ENCODE data around the gene IFNLR1. TPM values are rescaled to one million over a fixed set of nuclear protein-coding genes. Genes with fewer than 3 reads are reported as not detected.
A peak's percentile ranks its signal among the peaks of the same experiment; 100 is the strongest.

IFNLR1 gene
- 2.5 TPM for polyA plus RNA-seq (2013, experiment 1 of 2)
- 2.9 TPM for polyA plus RNA-seq (2013, experiment 2 of 2)

GRCh38 chr1:24186993-24187790, at the start of gene IFNLR1:
Gene IFNLR1 (minus strand): TSS chr1:24187289. CDS start chr1:24187248, 41 bp downstream.
- no peaks in the 10 kb centered on the region for H3K4me1 ChIP-seq (ENCODE audit: insufficient read depth, low read length)
- peaks cover 18% of the 10 kb centered on the region; the same call in 1 of the 2 replicates for H3K27me3 ChIP-seq (ENCODE audit: insufficient read depth, low read length)
- no peaks in the 10 kb centered on the region for H3K9me3 ChIP-seq (ENCODE audit: insufficient read depth, low read depth, low read length)
- H3K9ac ChIP-seq (ENCODE audit: low read depth, low read length): peak within 1 kb of the TSS; percentile 79
- under 1% methylated on average over 66 of the region's 74 CpGs for WGBS
- H3K27ac ChIP-seq (ENCODE audit: low read depth, low read length): peak within 1 kb of the TSS; percentile 54
- H3K36me3 ChIP-seq (ENCODE audit: insufficient read depth, low read length): no peaks in the 10 kb centered on the region
- H3K4me3 ChIP-seq (ENCODE audit: low read length): peak within 1 kb of the TSS; percentile 69

DNA sequence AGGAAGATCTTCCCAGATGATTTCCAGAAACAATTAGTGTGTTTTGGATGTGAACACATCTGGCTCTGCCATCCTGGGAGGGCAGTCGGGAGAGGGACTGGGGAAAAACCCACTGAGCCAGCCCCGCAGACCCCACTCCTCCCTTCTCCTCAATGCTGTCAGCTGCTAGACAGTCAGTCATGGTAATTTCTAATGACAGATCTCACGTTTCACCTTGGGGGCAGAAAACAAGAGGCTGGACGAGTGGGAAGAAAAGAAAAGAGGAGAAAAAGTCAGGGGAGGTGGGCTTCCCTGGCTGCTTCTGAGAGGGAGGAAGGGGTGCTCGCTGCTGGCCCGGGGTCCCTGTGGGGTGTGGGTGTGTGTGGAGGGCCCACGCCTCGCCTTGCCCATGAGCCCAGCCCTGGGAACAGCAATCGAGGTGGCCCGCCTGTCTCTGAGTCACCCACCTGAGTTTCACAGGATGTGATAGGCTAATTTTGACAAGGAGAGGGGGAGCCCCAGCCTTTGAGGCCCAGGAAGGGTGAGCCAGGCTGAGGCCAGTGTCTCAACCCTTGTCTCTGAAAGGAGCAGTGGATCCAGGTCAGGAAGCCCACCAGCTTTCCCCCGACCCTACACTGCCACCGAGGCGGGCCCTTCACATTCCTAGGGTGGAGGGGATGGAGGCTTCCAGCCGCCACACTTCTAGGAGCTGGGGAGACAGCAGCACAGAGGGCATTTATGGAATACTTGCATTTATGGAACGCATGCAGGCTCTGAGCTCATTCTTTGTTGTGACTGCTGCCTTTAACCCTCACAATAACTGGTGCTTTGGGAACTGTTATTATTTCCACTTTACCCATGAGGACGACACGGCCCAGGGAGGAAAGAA, 49.1 kb upstream of the IFNLR1 start:
- H3K27ac ChIP-seq (ENCODE audit: low read depth, low read length): no peak overlapping the region
- no peak overlapping the region for H3K4me3 ChIP-seq (ENCODE audit: low read length)
- WGBS: 60% methylated on average over 17 of the region's 17 CpGs
- no peaks in the 10 kb centered on the region for H3K27me3 ChIP-seq (ENCODE audit: insufficient read depth, low read length)
- H3K36me3 ChIP-seq (ENCODE audit: insufficient read depth, low read length): no peaks in the 10 kb centered on the region
- H3K9me3 ChIP-seq (ENCODE audit: insufficient read depth, low read depth, low read length): 0 out of 2 replicates have a peak, but pooled peaks cover 4% of the 10 kb centered on the region
- no peak overlapping the region for H3K9ac ChIP-seq (ENCODE audit: low read depth, low read length)
- peaks cover 13% of the 10 kb centered on the region; the same call in 1 of the 2 replicates for H3K4me1 ChIP-seq (ENCODE audit: insufficient read depth, low read length)

DNA sequence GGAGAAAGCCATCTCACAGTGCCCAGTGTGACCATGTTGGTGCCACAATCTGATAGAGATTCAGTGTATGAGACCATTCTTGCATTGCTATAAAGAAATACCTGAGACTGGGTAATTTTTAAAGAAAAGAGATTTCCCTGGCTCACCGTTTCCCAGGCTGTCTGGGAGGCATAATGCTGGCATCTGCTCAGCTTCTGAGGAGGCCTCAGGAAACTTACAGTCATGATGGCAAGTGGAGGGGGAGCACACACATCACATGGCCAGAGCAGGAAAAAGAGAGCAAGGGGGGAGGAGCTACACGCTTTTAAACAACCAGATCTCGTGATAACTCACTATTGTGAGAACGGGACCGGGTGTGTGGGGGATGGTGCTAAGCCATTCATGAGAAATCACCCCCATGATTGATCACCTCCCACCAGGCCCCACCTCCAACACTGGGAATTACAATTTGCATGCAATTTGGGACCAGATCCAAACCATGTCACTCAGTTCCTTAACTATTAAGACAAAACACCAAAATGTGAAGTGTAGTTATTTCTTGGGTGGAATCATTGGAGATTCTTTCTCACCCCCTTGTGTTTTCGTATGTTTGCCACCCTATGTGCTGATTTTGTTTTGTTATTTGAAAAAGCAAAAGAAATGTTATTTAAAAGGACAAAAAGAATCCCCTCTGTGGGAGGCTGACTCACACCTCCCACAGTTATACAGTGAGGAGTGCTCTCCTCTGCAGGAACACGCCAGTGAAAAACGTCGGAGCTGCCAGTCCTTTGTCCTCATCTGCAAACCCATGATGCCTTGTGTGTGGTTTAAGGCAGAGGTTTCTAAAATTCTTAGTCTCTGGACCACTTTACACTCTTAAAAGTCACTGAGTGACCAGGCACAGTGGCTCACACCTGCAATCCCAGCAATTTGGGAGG, 46.9 kb upstream of the IFNLR1 start:
- peaks cover 13% of the 10 kb centered on the region; the same call in 1 of the 2 replicates for H3K4me1 ChIP-seq (ENCODE audit: insufficient read depth, low read length)
- no peaks in the 10 kb centered on the region for H3K27me3 ChIP-seq (ENCODE audit: insufficient read depth, low read length)
- H3K27ac ChIP-seq (ENCODE audit: low read depth, low read length): no peak overlapping the region; the same call in 1 of the 2 replicates
- no peak overlapping the region for H3K9ac ChIP-seq (ENCODE audit: low read depth, low read length)
- WGBS: 75% methylated on average over 9 of the region's 9 CpGs
- 0 out of 2 replicates have a peak, but pooled peaks cover 4% of the 10 kb centered on the region for H3K9me3 ChIP-seq (ENCODE audit: insufficient read depth, low read depth, low read length)
- H3K4me3 ChIP-seq (ENCODE audit: low read length): no peak overlapping the region
- no peaks in the 10 kb centered on the region for H3K36me3 ChIP-seq (ENCODE audit: insufficient read depth, low read length)

DNA sequence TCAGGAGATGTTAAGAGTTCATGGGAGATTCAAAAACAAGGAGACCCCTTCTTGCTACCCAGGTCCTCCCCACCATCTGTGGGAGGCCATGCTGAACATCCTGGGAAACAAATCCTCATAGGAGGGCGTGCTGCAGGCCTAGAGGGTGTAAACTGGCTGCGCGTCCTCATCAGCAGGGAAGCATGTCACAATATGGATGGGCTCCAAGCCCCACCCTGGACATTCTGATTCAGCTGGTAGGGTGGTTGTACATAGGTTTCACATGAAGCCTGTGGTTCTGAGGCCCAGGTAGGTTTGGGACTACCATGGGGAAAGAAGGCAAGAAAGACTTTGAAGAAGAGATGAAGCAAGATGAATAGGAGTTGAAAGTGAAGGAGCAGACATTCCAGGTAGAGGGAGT, 44.6 kb upstream of the IFNLR1 start:
- Histone ChIP-seq H3K9ac (ENCODE audit: low read depth, low read length) (no peak overlapping the region), H3K27ac (ENCODE audit: low read depth, low read length) (no peak overlapping the region), H3K36me3 (ENCODE audit: insufficient read depth, low read length) (no peaks in the 10 kb centered on the region), H3K27me3 (ENCODE audit: insufficient read depth, low read length) (no peaks in the 10 kb centered on the region), H3K4me3 (ENCODE audit: low read length) (no peak overlapping the region), H3K9me3 (ENCODE audit: insufficient read depth, low read depth, low read length) (0 out of 2 replicates have a peak, but pooled peaks cover 4% of the 10 kb centered on the region), H3K4me1 (ENCODE audit: insufficient read depth, low read length) (peaks cover 12% of the 10 kb centered on the region; the same call in 1 of the 2 replicates)
- WGBS: 97% methylated on average over 3 of the region's 3 CpGs

DNA sequence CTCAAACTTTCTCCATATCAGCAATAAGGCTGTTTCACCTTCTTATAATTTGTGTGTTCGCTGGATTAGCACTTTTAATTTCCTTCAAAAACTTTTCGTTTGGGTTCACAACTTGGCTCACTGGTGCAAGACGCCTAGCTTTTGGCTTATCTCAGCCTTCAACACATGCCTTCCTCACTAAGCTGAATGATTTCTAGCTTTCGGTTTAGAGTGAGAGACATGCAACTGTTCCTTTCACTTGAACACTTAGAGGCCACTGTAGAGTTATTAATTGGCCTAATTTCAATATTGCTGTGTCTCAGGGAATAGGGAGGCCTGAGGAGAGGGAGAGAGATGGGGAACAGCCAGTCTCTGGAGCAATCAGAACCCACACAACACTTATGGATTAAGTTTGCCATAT, 41.2 kb upstream of the IFNLR1 start:
- H3K9ac ChIP-seq (ENCODE audit: low read depth, low read length): no peak overlapping the region
- H3K4me3 ChIP-seq (ENCODE audit: low read length): no peak overlapping the region
- no peaks in the 10 kb centered on the region for H3K36me3 ChIP-seq (ENCODE audit: insufficient read depth, low read length)
- 90% methylated on average over 4 of the region's 4 CpGs for WGBS
- no peaks in the 10 kb centered on the region for H3K27me3 ChIP-seq (ENCODE audit: insufficient read depth, low read length)
- 0 out of 2 replicates have a peak, but pooled peaks cover 4% of the 10 kb centered on the region for H3K9me3 ChIP-seq (ENCODE audit: insufficient read depth, low read depth, low read length)
- no peaks in the 10 kb centered on the region for H3K4me1 ChIP-seq (ENCODE audit: insufficient read depth, low read length)
- H3K27ac ChIP-seq (ENCODE audit: low read depth, low read length): no peak overlapping the region

DNA sequence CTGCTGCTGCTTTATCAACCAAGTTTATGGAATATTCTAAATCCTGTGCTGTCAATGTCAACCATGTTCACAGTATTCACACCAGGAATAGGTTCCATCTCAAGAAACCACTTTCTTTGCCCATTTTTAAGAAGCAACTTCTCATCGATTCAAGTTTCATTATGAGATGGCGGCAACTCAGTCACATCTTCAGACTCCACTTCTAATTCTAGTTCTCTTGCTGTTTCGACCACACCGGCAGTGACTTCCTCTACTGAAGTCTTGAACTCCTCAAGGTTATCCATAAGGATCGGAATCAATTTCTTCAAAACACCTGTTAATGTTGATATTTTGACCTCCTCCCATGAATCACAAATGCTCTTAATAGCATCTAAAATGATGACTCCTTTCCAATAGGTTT, 39.7 kb upstream of the IFNLR1 start:
- no peak overlapping the region for H3K9ac ChIP-seq (ENCODE audit: low read depth, low read length)
- no peak overlapping the region for H3K4me3 ChIP-seq (ENCODE audit: low read length)
- no peaks in the 10 kb centered on the region for H3K4me1 ChIP-seq (ENCODE audit: insufficient read depth, low read length)
- 97% methylated on average over 5 of the region's 5 CpGs for WGBS
- no peak overlapping the region for H3K27ac ChIP-seq (ENCODE audit: low read depth, low read length)
- no peaks in the 10 kb centered on the region for H3K27me3 ChIP-seq (ENCODE audit: insufficient read depth, low read length)
- H3K9me3 ChIP-seq (ENCODE audit: insufficient read depth, low read depth, low read length): no peaks in the 10 kb centered on the region
- H3K36me3 ChIP-seq (ENCODE audit: insufficient read depth, low read length): no peaks in the 10 kb centered on the region

DNA sequence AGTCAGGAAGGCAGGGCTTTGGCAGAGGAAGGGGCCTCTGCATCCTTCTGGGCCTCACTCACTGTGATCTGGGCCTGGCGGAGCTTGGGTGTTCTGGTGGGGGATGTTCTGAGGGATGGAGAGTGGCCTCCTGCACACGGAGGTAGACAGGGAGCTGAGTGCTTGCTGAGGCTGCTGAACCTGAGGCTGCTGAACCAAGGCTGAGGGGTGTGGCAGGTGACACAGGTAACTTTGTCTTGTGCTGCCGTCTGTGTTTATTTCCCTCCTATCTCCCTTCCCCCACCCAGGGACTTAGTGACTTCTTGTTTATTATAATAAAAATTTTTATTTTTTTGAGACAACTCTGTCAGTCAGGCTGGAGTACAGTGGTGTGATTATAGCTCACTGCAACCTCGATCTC, 37.7 kb upstream of the IFNLR1 start:
- Histone ChIP-seq H3K9me3 (ENCODE audit: insufficient read depth, low read depth, low read length) (no peaks in the 10 kb centered on the region), H3K4me1 (ENCODE audit: insufficient read depth, low read length) (no peaks in the 10 kb centered on the region), H3K27me3 (ENCODE audit: insufficient read depth, low read length) (no peaks in the 10 kb centered on the region), H3K36me3 (ENCODE audit: insufficient read depth, low read length) (no peaks in the 10 kb centered on the region), H3K27ac (ENCODE audit: low read depth, low read length) (no peak overlapping the region), H3K9ac (ENCODE audit: low read depth, low read length) (no peak overlapping the region), H3K4me3 (ENCODE audit: low read length) (no peak overlapping the region)
- 89% methylated on average over 3 of the region's 4 CpGs for WGBS

- no peak overlapping the region for H3K27ac ChIP-seq (ENCODE audit: low read depth, low read length)
- no peaks in the 10 kb centered on the region for H3K36me3 ChIP-seq (ENCODE audit: insufficient read depth, low read length)
- no peaks in the 10 kb centered on the region for H3K4me1 ChIP-seq (ENCODE audit: insufficient read depth, low read length)
- H3K9me3 ChIP-seq (ENCODE audit: insufficient read depth, low read depth, low read length): no peaks in the 10 kb centered on the region
- H3K27me3 ChIP-seq (ENCODE audit: insufficient read depth, low read length): no peaks in the 10 kb centered on the region
- WGBS: 93% methylated on average over 2 of the region's 2 CpGs
- H3K9ac ChIP-seq (ENCODE audit: low read depth, low read length): no peak overlapping the region
- no peak overlapping the region for H3K4me3 ChIP-seq (ENCODE audit: low read length)
Measured at GRCh38 chr1:24224086-24224485, 37.0 kb upstream of the IFNLR1 start.

DNA sequence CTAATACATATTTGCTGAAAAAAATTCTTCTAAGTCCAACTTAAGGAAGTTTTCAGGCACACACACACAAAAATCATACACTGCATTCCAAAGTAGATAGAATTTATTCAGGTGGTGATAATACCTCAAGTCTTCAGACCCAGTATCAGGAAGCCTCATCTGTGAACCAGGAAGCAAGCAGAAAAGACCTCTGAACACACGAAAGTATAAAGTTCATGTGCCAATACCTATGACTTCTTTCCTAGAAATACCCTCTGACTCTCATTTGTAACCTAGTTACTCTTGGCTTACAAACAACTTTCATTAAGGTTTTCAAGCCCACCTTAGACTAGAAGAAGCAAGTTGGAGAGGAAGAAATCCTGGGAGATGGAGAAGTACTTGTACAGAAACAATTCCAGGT, 35.7 kb upstream of the IFNLR1 start:
- Histone ChIP-seq H3K4me3 (ENCODE audit: low read length) (no peak overlapping the region), H3K4me1 (ENCODE audit: insufficient read depth, low read length) (no peaks in the 10 kb centered on the region), H3K27ac (ENCODE audit: low read depth, low read length) (no peak overlapping the region), H3K36me3 (ENCODE audit: insufficient read depth, low read length) (no peaks in the 10 kb centered on the region), H3K9me3 (ENCODE audit: insufficient read depth, low read depth, low read length) (no peaks in the 10 kb centered on the region), H3K27me3 (ENCODE audit: insufficient read depth, low read length) (no peaks in the 10 kb centered on the region), H3K9ac (ENCODE audit: low read depth, low read length) (no peak overlapping the region)
- 91% methylated on average over 1 of the region's 1 CpG for WGBS

GRCh38 chr1:24222008-24222605, 35.0 kb upstream of the IFNLR1 start:
- H3K36me3 ChIP-seq (ENCODE audit: insufficient read depth, low read length): no peaks in the 10 kb centered on the region
- no peaks in the 10 kb centered on the region for H3K9me3 ChIP-seq (ENCODE audit: insufficient read depth, low read depth, low read length)
- H3K27me3 ChIP-seq (ENCODE audit: insufficient read depth, low read length): no peaks in the 10 kb centered on the region
- no peaks in the 10 kb centered on the region for H3K4me1 ChIP-seq (ENCODE audit: insufficient read depth, low read length)
- H3K27ac ChIP-seq (ENCODE audit: low read depth, low read length): no peak overlapping the region
- 81% methylated on average over 9 of the region's 9 CpGs for WGBS
- H3K9ac ChIP-seq (ENCODE audit: low read depth, low read length): no peak overlapping the region
- H3K4me3 ChIP-seq (ENCODE audit: low read length): no peak overlapping the region
